ENCODE results near the gene ARVCF. TPM values are rescaled to one million over a fixed set of nuclear protein-coding genes. Genes with fewer than 3 reads are reported as not detected.

The ARVCF gene
- total RNA-seq, 1 experiment from 2014 or later: 8.2 TPM

- no peak for TF ChIP-seq TCF7L2 (IDR thresholded peaks at IDR 0.05; ENCODE audit: low read depth, low read length)
- no peak for TF ChIP-seq REST (IDR thresholded peaks at IDR 0.05; ENCODE audit: insufficient read depth in 1 of 2, low read depth in 2 of 2, low read length in 1 of 2)
- TF ChIP-seq CTCF (IDR thresholded peaks at IDR 0.05): no peak
- no peak for TF ChIP-seq SIN3A (IDR thresholded peaks at IDR 0.05; ENCODE audit: borderline replicate concordance, insufficient read depth, low read depth, low read length)
- no peak for TF ChIP-seq POLR2AphosphoS5 (IDR thresholded peaks at IDR 0.05; ENCODE audit: low read depth, low read length)
- intact Hi-C loops (cut with micrococcal nuclease; ENCODE audit: unreplicated experiment): no loop called here
- no peak for ATAC-seq
- H3K4me1 ChIP-seq (ENCODE audit: control insufficient read depth, insufficient read depth, low read length): peaks cover 1% of the 10 kb centered on the region; the same call in 1 of the 2 replicates
- H3K27ac ChIP-seq (ENCODE audit: low read length): no peak overlapping the region
- DNase-seq (ENCODE audit: low read depth, low spot score): no peak
- H3K4me3 ChIP-seq (ENCODE audit: low read depth in 2 of 2, low read length in 2 of 2): no peak overlapping the region
- no peaks in the 10 kb centered on the region for H3K9me3 ChIP-seq (ENCODE audit: control insufficient read depth, insufficient read depth, low read depth, low read length)
- no peaks in the 10 kb centered on the region for H3K27me3 ChIP-seq (ENCODE audit: control insufficient read depth, insufficient read depth, low read length)
- H3K36me3 ChIP-seq (ENCODE audit: control insufficient read depth, insufficient read depth, low read length): no peaks in the 10 kb centered on the region
- no TSS peak for BruUV-seq (replicated peaks)
- in situ Hi-C loops (cut with HindIII; ENCODE audit: low pct_unique_long_range_greater_than_20kb, low sequenced_read_pairs): no loop called here
- ChIA-PET POLR2A (no interaction called here), CTCF (interaction anchor here (0.7 to 1.3 kb wide), 2 partner anchors 14 to 117 kb away, joined by 5 to 6 read pairs; no protein-coding TSS in a partner anchor)
Measured at GRCh38 chr22:20026996-20027601, 10.5 kb upstream of the ARVCF start.

GRCh38 chr22:20026204-20026908 lies 9.7 kb upstream of the ARVCF start:
- Histone ChIP-seq H3K9me3 (ENCODE audit: control insufficient read depth, insufficient read depth, low read depth, low read length) (no peaks in the 10 kb centered on the region), H3K4me3 (ENCODE audit: low read depth in 2 of 2, low read length in 2 of 2) (no peak overlapping the region), H3K4me1 (ENCODE audit: control insufficient read depth, insufficient read depth, low read length) (peaks cover 3% of the 10 kb centered on the region; the same call in 1 of the 2 replicates), H3K27ac (ENCODE audit: low read length) (no peak overlapping the region), H3K36me3 (ENCODE audit: control insufficient read depth, insufficient read depth, low read length) (no peaks in the 10 kb centered on the region; the same call in 1 of the 2 replicates), H3K27me3 (ENCODE audit: control insufficient read depth, insufficient read depth, low read length) (no peaks in the 10 kb centered on the region)
- ATAC-seq (no peak), DNase-seq (ENCODE audit: low read depth, low spot score) (no peak)
- ChIA-PET POLR2A (interaction anchor here (0.6 kb wide), 1 partner anchor 43 kb away, joined by 7 read pairs; no protein-coding TSS in a partner anchor), CTCF (interaction anchor here (0.6 to 1.3 kb wide), 2 partner anchors 12 to 13 kb away, joined by 3 to 6 read pairs; no protein-coding TSS in a partner anchor)
- no TSS peak for BruUV-seq (replicated peaks)
- TF ChIP-seq TCF7L2 (IDR thresholded peaks at IDR 0.05; ENCODE audit: low read depth, low read length): no peak
- TF ChIP-seq POLR2AphosphoS5 (IDR thresholded peaks at IDR 0.05; ENCODE audit: low read depth, low read length): no peak
- no peak for TF ChIP-seq CTCF (IDR thresholded peaks at IDR 0.05)
- no peak for TF ChIP-seq SIN3A (IDR thresholded peaks at IDR 0.05; ENCODE audit: borderline replicate concordance, insufficient read depth, low read depth, low read length)
- no peak for TF ChIP-seq REST (IDR thresholded peaks at IDR 0.05; ENCODE audit: insufficient read depth in 1 of 2, low read depth in 2 of 2, low read length in 1 of 2)
- intact Hi-C loops (cut with micrococcal nuclease; ENCODE audit: unreplicated experiment): no loop called here
- in situ Hi-C loops (cut with HindIII; ENCODE audit: low pct_unique_long_range_greater_than_20kb, low sequenced_read_pairs): no loop called here

Measured in Panc1 (cell line).